HepG2 (cell line): Measurements from ENCODE around the gene AFTPH. TPM values are rescaled to one million over a fixed set of nuclear protein-coding genes. Genes with fewer than 3 reads are reported as not detected.
A peak's percentile ranks its signal among the peaks of the same experiment; 100 is the strongest.

Source experiments
- CAMTA2 ChIP-seq: sonication (generic); formaldehyde crosslinking; IDR thresholded peaks from 2 replicates; pipeline ENCODE4 v1.4.0; 2020; ENCODE audit warnings: mild to moderate bottlenecking, missing genetic modification reagents, borderline replicate concordance
- E2F2 ChIP-seq: sonication (generic); formaldehyde crosslinking; IDR thresholded peaks from 2 replicates; pipeline ENCODE4 v1.4.0; 2020; ENCODE audit warnings: missing genetic modification reagents, borderline replicate concordance
- ELF1 ChIP-seq: sonication (generic); formaldehyde crosslinking; IDR thresholded peaks from 2 replicates; pipeline ENCODE4 v1.4.0; 2020; ENCODE audit warnings: missing genetic modification reagents
- ETV6 ChIP-seq: sonication (generic); formaldehyde crosslinking; conservative IDR thresholded peaks from 2 replicates; pipeline ENCODE4 v1.4.0; 2020; ENCODE audit warnings: missing genetic modification reagents
- FUBP1 ChIP-seq: sonication (generic); formaldehyde crosslinking; IDR thresholded peaks from 2 replicates; pipeline ENCODE4 v1.5.1; 2020; ENCODE audit warnings: missing genetic modification reagents, mild to moderate bottlenecking, borderline replicate concordance
- HHEX ChIP-seq: IDR thresholded peaks from 2 replicates; pipeline ENCODE4 v1.6.1; 2016; ENCODE audit warnings: control low read depth
- HNRNPH1 ChIP-seq: fragments of 200-400 bp; formaldehyde crosslinking; optimal IDR thresholded peaks from 2 replicates; pipeline ENCODE3; 2017; ENCODE audit warnings: mild to moderate bottlenecking, low read depth, low read length
- ISX ChIP-seq: sonication (generic); formaldehyde crosslinking; conservative IDR thresholded peaks from 2 replicates; pipeline ENCODE4 v1.5.0; 2020; ENCODE audit warnings: missing genetic modification reagents
- MBNL3 ChIP-seq: fragments of 250-450 bp; sonication (Bioruptor Pico); conservative IDR thresholded peaks from 2 replicates; pipeline ENCODE4 v1.8.0; 2022; ENCODE audit warnings: mild to moderate bottlenecking, inconsistent platforms
- NCOA5 ChIP-seq: sonication (generic); formaldehyde crosslinking; IDR thresholded peaks from 2 replicates; pipeline ENCODE4 v1.4.0; 2020; ENCODE audit warnings: missing genetic modification reagents
- NFKB2 ChIP-seq: sonication (generic); formaldehyde crosslinking; IDR thresholded peaks from 2 replicates; pipeline ENCODE4 v1.4.0; 2020; ENCODE audit warnings: missing genetic modification reagents, borderline replicate concordance
- NFYC ChIP-seq: IDR thresholded peaks from 2 replicates; pipeline ENCODE4 v1.6.1; 2016; ENCODE audit warnings: missing genetic modification reagents, missing compliant biosample characterization
- NR3C1 ChIP-seq: sonication (generic); formaldehyde crosslinking; IDR thresholded peaks from 2 replicates; pipeline ENCODE4 v1.4.0; 2020; ENCODE audit warnings: missing genetic modification reagents
- SAFB2 ChIP-seq: sonication (generic); formaldehyde crosslinking; IDR thresholded peaks from 2 replicates; pipeline ENCODE4 v1.5.1; 2020; ENCODE audit warnings: missing genetic modification reagents, low read depth, mild to moderate bottlenecking, borderline replicate concordance
- SETDB1 ChIP-seq: sonication (generic); formaldehyde crosslinking; IDR thresholded peaks from 2 replicates; pipeline ENCODE4 v1.5.1; 2020; ENCODE audit warnings: missing genetic modification reagents, mild to moderate bottlenecking, borderline replicate concordance
- SP5 ChIP-seq: IDR thresholded peaks from 2 replicates; pipeline ENCODE4 v1.6.1; 2016; ENCODE audit warnings: low read depth, borderline replicate concordance
- YY1 ChIP-seq: IDR thresholded peaks from 2 replicates; pipeline ENCODE4 v1.6.1; 2011; ENCODE audit warnings: low read length, low read depth, moderate library complexity, mild to moderate bottlenecking; ENCODE audit not compliant: insufficient read depth, insufficient replicate concordance
- ZBTB7B ChIP-seq: sonication (generic); formaldehyde crosslinking; IDR thresholded peaks from 2 replicates; pipeline ENCODE4 v1.4.0; 2020; ENCODE audit warnings: missing genetic modification reagents
- ZFY ChIP-seq: sonication (generic); formaldehyde crosslinking; IDR thresholded peaks from 2 replicates; pipeline ENCODE4 v1.4.0; 2020; ENCODE audit warnings: missing genetic modification reagents
- ZHX1 ChIP-seq: sonication (generic); formaldehyde crosslinking; IDR thresholded peaks from 2 replicates; pipeline ENCODE4 v1.8.1; 2022; ENCODE audit warnings: low read depth, mild to moderate bottlenecking, missing genetic modification reagents
- ZNF12 ChIP-seq: sonication (generic); formaldehyde crosslinking; IDR thresholded peaks from 2 replicates; pipeline ENCODE4 v1.5.0; 2020; ENCODE audit warnings: missing genetic modification reagents
- ZNF460 ChIP-seq: sonication (generic); formaldehyde crosslinking; IDR thresholded peaks from 2 replicates; pipeline ENCODE4 v1.5.1; 2020; ENCODE audit warnings: missing genetic modification reagents, mild to moderate bottlenecking, borderline replicate concordance
- ZNF562 ChIP-seq: sonication (generic); formaldehyde crosslinking; IDR thresholded peaks from 2 replicates; pipeline ENCODE4 v1.8.0; 2022; ENCODE audit warnings: missing genetic modification reagents, borderline replicate concordance
- ZNF776 ChIP-seq: sonication (generic); formaldehyde crosslinking; IDR thresholded peaks from 2 replicates; pipeline ENCODE4 v1.4.0; 2020; ENCODE audit warnings: mild to moderate bottlenecking, missing genetic modification reagents
- polyA plus RNA-seq, 8 experiments: library from polyadenylated mRNA; depleted of rRNA in 3 of 8; stranded (reverse) in 7 of 8; unstranded in 1 of 8; fragments of >200 nt; fragmentation: Illumina TruSeq in 4 of 8; extraction: Trizol in 4 of 8; gene quantifications; 2 replicates each; pipeline versions ENCODE4 v1.2.1 to v1.2.3, GENCODE V29; 2011 to 2016; ENCODE audit warnings: low read depth in 4 of 8, missing spikeins in 1 of 8, mixed read lengths in 1 of 8; ENCODE audit not compliant: insufficient read depth in 1 of 8
- total RNA-seq, 5 experiments: library from RNA; depleted of rRNA; stranded (reverse); fragments of >200 nt; fragmentation: Illumina TruSeq; extraction: Trizol; gene quantifications; 2 replicates each; pipeline ENCODE4 v1.2.3, GENCODE V29; 2016; ENCODE audit warnings: low read depth in 1 of 5

AFTPH gene
- total and polyA plus RNA-seq, 2 of the 13 experiments (the other 11 are each of a cell fraction or from before 2014, with no cell fraction given): 27.5 to 36.8 TPM

GRCh38 chr2:64523666-64524603 is at the start of gene AFTPH (continued):
- TF ChIP-seq E2F2 (CRISPR knock-in tag) (no peak), HNRNPH1 (no peak), ZNF12 (CRISPR knock-in tag) (no peak; the same call in 1 of the 2 replicates), ETV6 (CRISPR knock-in tag) (no peak), ZNF460 (CRISPR knock-in tag) (no peak; the same call in 1 of the 2 replicates), NCOA5 (CRISPR knock-in tag) (no peak), ISX (CRISPR knock-in tag) (no peak), ZNF776 (CRISPR knock-in tag) (peak; percentile 74; the same call in 1 of the 2 replicates), FUBP1 (no peak), YY1 (peak; percentile 99), SETDB1 (CRISPR knock-in tag) (no peak), SAFB2 (no peak), NR3C1 (CRISPR knock-in tag) (no peak), ELF1 (CRISPR knock-in tag) (peak; percentile 88), MBNL3 (CRISPR knock-in tag) (no peak), ZFY (CRISPR knock-in tag) (no peak), NFKB2 (peak; percentile 53; the same call in 1 of the 2 replicates), ZNF562 (CRISPR knock-in tag) (no peak), CAMTA2 (CRISPR knock-in tag) (no peak), NFYC (CRISPR knock-in tag) (0 out of 2 replicates have a peak, but pooled peaks have one; percentile 64), HHEX (CRISPR knock-in tag) (no peak), SP5 (CRISPR knock-in tag) (peak; percentile 73; the same call in 1 of the 2 replicates), ZHX1 (peak; percentile 97), ZBTB7B (CRISPR knock-in tag) (peak; percentile 91)
